Measurements from ENCODE around the gene SEC24B.

DNA sequence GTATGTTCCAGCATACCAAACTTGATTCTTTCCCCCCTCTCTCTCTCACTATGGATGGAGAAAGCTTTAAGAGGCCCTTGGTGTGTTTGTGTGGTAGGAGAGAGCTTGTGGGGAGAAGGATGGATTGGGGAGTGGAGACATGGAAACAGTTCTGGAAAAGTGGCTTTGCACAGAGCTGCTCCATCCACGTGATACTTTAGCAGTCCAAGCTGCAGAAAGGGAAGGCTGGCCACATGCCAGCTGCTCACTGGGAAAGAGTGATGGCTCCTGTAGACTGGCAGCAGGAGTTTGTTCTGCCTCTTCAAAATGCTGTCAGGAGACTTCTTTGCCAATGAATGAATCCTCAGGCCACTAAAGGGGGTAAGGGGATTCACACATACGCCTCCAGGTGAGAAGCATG lies 21.7 kb upstream of the SEC24B start:
- TF ChIP-seq, protein P1, sequence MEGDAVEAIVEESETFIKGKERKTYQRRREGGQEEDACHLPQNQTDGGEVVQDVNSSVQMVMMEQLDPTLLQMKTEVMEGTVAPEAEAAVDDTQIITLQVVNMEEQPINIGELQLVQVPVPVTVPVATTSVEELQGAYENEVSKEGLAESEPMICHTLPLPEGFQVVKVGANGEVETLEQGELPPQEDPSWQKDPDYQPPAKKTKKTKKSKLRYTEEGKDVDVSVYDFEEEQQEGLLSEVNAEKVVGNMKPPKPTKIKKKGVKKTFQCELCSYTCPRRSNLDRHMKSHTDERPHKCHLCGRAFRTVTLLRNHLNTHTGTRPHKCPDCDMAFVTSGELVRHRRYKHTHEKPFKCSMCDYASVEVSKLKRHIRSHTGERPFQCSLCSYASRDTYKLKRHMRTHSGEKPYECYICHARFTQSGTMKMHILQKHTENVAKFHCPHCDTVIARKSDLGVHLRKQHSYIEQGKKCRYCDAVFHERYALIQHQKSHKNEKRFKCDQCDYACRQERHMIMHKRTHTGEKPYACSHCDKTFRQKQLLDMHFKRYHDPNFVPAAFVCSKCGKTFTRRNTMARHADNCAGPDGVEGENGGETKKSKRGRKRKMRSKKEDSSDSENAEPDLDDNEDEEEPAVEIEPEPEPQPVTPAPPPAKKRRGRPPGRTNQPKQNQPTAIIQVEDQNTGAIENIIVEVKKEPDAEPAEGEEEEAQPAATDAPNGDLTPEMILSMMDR (IDR thresholded peaks at IDR 0.05; ENCODE audit: poor library complexity, severe bottlenecking) = no peak
- TF ChIP-seq, protein P2, sequence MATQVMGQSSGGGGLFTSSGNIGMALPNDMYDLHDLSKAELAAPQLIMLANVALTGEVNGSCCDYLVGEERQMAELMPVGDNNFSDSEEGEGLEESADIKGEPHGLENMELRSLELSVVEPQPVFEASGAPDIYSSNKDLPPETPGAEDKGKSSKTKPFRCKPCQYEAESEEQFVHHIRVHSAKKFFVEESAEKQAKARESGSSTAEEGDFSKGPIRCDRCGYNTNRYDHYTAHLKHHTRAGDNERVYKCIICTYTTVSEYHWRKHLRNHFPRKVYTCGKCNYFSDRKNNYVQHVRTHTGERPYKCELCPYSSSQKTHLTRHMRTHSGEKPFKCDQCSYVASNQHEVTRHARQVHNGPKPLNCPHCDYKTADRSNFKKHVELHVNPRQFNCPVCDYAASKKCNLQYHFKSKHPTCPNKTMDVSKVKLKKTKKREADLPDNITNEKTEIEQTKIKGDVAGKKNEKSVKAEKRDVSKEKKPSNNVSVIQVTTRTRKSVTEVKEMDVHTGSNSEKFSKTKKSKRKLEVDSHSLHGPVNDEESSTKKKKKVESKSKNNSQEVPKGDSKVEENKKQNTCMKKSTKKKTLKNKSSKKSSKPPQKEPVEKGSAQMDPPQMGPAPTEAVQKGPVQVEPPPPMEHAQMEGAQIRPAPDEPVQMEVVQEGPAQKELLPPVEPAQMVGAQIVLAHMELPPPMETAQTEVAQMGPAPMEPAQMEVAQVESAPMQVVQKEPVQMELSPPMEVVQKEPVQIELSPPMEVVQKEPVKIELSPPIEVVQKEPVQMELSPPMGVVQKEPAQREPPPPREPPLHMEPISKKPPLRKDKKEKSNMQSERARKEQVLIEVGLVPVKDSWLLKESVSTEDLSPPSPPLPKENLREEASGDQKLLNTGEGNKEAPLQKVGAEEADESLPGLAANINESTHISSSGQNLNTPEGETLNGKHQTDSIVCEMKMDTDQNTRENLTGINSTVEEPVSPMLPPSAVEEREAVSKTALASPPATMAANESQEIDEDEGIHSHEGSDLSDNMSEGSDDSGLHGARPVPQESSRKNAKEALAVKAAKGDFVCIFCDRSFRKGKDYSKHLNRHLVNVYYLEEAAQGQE (IDR thresholded peaks at IDR 0.05; ENCODE audit: borderline replicate concordance) = no peak
- TF ChIP-seq EP300 (conservative IDR thresholded peaks at IDR 0.05; ENCODE audit: poor library complexity, severe bottlenecking) = no peak
- TF ChIP-seq POLR2AphosphoS5 (IDR thresholded peaks at IDR 0.05) = no peak
- no peak for TF ChIP-seq TAF1 (IDR thresholded peaks at IDR 0.05; ENCODE audit: low read depth)
